Activated T-cell treated with anti-CD3 and anti-CD28 coated beads, Interleukin-2, amount 50 U/mL, for 1 hour (primary cell): ENCODE measurements around the gene RIN3.

ENCODE experiments used
- DNase-seq: peaks from one replicate; pipeline ENCODE4 v3.0.0-alpha.2; 2020

The RIN3 gene

DNA sequence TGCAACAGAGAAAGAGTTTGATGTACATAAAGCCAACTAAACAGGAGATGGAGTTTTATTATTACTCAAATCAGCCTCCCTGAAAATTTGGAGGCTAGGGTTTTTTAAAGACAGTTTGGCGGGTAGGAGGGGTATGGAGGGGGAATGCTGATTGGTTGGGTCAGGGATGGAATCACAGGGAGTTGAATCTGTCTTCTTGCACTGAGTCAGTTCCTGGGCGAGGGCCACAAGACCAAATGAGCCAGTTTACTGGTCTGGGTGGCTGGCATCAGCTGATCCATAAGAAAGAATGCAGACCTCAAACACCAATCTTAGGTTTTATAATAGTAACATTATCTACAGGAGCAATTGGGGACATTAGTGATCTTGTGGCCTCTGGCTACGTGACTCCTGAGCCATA, 64.9 kb downstream of the RIN3 start:
- no peak for DNase-seq

DNA sequence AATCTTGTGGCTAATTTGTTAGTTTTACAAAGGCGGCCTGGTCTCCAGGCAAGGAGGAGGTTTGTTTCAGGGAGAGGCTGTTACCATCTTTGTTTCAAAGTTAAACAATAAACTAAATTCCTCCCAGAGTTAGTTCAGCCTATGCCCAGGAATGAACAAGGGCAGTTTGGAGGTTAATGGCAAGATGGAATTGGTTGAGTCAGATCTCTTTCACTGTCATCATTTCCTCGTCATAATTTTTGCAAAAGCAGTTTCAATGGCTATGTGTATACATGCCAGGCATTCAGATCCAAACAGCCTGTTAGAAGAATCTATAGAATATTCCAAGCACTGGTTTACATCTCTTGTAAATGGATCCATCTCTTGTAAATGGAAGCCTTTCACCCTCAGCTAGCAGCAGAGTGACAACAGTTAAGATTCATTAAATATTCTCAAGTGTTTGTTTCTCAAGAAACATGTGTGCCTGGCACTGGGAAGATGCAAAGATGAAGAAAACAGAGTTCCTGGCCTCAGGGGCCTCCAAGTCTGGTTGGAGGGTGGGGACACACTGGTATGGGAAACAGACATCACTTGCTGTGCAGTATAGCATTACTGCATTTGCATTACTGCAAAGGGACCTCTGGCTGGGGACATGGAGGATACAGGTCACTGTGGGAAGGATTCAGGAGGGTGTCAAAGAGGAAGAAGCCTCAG, 65.8 kb downstream of the RIN3 start:
- DNase-seq, result no peak

DNA sequence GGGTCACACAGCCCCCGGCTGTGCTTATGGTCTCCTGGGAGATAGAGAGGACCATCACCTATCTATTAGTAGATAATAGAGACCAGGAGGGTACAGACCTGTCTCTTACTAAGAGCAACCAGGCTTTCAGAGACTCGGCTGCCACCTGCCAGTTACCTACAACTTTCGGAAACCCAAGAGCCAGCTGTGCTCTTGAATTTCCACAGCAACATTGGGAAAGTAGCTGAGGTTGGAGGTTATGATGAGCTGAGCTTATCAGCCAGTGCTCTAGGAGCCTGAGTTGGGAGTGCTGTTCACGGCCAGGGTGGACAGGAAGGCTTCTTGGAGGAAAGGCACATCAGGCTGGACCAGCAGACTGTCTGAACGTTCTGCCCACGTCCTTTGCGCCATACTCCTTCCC, 67.6 kb downstream of the RIN3 start:
- DNase-seq, result no peak

DNA sequence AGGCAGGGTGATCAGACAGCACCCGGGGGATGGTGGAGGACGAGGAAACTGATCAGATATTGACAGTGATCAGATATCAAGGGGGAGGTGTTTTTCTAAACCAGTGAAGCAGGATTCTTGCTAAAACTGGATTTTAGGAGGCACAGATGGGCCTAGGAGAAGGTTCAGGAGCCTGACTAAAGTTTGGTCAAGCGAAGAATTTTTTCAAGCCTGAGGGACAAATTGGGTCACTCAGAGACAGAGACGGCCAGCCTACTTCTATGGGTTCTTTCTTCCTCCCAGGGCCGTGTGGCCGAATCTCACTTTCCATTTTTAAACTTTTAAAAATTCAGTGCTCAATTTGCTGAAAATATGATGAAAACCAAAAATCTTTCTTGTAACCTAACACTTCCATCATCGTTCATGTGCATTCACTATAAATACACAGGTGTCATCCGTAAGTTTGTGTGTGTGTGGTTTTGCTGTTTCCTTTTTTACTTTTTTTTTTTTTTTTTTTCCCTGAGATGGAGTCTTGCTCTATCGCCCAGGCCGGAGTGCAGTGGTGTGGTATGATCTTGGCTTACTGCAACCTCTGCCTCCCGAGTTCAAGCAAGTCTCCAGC, 68.5 kb downstream of the RIN3 start:
- no peak for DNase-seq

DNA sequence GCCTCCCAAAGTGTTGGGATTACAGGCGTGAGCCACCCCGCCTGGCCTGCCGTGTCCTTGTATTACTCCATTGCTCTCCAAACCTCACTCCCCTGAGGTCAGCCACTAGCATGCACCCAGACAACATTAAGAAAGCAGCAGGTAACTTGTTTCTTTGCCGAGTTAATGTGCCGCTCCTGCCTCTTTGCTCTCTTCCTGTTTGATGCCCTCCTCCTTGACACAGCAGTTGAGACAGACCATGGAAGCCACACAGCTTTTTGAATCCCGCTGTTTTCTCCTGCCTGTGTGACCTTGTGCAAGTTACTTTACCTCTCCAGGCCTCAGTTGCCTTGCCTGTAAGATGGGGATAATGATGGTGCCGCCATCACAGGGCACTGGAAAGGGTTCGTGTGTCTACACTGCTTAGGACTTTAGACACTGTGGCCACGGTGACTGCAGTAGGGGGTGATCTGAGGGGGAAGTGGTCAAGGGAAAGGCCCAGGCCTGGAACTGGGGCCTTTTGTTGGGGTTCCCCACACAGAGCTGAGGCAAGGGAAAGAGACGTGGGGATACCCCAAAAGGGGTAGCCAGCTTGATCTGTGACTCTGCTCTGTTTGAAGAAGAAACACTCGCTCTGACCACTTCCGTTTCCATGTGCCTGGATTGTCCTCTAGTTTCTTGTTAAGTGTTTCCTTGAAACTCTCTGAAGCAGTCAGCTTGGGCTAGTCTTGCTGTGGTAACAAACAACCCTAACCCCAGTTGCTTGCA, 69.3 kb downstream of the RIN3 start:
- no peak for DNase-seq

DNA sequence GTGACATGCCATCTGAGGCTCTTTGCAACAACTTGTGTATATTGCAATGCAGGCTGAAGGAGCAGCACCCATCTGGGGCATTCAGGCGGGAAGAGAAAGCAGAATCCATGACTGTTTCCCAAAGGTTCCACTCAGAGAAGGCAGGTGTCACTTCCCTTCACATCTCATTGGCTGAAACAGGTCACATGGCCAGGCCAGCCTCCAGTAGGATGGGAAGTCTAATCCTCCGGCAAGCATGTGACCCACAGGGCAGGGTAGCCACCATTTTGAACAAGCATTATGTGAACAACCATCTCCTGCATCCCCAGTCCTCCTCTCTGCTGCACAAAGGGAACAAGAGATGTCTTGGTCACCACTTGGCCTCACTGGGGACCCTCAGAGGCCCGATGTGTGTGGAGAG, 70.6 kb downstream of the RIN3 start:
- no peak for DNase-seq

DNA sequence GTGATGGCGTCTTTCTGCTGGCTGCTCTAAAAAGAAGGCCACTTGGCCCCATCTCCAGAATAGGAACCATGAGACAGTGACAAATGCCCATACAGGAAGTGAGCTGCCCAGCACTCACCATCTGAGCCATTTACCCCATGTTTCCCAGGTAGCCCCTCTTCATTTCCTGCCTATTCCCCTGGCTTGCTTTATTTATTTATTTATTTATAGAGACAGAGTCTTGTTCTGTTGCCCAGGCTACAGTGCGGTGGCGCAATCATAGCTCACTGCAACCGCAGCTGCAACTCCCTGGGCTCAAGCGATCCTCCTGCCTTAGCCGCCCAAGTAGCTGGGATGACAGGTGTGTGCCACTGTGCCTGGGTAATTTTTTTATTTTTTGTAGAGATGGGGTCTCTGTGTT, 71.2 kb downstream of the RIN3 start:
- no peak for DNase-seq

DNA sequence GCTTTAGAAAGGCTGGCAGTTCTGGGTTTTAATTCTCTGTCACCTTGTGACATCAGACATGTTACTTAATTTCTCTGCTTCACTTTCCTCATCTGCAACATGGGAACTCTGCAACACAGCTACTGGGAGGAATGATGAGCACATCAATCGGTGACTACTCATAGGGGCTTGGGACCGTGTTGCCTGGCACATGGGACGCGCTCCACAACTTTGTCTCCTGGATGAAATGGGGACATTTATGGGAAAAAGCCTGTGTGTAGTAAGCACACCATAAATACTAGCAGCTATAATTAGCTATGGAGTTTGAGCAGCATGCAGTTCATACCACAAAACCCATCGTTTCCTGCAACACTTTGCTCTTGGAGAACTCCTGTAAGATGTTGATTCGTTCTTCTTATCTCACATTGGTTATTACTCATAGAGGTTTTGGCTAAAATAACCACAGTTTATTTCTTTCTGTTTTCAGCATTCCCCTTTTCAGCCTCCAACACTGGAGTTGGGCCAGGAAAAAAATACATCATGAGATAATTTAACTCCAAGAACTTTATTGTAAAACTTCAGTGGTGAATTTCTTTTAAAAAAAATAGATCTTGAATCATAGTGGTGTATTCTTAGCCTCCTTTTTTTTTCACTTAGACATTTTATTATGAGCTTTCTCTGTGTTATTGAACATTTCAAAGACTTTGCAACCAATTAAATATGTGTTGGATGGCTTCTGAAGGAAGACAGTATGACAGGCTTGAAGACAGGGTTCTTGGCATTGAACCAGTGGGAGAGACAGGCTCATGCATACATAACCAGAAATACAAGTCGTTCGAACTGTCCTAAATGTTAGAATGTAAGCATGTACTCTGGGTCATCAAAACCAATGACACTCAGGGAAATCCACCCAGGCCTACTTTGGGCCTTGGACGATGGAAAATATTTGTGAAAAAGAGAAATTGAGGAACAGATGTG, 72.7 kb downstream of the RIN3 start:
- peak; percentile 57 for DNase-seq

DNA sequence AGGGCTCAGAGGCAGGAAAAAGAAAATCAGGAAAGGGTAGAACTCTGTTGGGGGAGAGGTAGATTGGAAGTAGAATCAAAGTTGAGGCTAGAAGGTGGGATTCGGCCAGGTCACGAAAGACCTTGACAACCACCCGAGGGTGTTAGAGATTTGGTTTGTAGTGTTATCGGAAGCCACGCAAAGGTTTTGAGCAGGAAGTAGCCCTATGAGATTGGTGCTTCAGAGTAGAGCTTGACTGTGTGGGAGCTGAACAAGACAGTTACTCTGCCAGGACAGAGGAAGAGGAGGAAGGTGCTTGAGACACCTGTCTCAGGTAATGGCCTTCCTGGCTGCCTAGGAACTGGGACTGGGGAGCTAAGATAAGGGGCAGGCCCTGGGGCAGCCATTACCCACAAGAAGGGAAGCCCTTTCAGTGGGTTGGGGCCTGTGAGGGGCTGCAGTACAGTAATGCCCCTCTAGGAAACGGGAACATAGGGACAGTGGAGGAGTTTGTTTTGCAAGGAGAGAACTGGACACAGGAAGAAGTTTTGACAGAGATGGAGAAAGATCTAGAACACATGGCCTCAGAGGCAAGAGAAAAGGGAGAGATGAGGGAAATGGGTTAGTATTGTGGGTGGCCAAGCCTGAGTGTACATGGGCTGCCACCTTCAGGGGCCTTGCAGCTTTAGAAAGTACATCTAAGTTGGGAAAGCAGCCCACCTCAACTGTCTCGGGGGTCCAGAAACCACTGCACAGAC, 73.5 kb downstream of the RIN3 start:
- no peak for DNase-seq

DNA sequence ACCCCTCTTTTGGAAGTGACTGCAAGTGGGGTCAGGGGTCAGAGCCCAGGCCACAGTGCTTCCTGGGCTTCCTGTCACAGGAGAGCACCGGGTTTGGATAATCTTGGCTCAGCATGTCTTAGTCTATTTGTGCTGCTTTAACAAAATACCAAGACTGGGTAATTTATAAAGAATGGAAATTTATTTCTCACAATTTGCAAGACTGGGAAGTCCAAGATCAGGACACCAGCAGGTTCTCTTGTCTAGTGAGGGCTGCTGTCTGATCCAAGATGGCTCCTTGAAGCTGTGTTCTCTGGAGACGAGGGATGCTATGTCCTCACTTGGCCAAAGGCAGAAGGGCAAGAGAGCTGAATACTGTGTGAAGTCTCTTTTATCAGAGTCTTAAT, 74.1 kb downstream of the RIN3 start:
- DNase-seq, result no peak

DNA sequence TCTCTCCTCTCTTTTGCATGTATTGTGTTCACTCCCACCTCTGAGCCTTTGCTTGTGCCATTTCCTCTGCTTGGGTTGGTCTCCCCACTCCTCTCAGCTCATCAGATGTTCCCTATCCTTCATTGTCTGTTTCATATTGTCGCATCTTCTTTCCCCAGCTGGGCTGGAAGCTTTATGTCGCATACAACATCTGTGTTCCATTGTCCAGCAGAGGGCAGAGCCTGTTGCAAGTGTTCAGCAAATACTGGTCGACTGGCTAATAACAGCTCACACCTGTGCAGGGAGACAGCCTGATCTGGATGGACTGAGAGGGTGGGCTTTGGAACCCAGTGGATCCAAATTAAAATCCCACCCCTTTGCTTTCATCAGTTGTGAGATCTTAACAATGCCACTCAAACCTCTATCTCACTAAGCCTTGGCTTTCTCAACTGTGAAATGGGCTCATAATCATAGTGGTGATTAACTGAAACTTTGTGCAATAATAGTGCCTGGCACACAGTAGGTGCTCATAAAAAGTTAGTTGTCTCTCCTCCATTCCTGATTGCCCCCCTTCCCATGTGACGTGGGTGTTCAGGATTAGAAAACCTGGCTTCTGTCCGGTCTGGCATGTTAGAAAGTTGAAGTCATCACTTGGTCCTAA, 75.8 kb downstream of the RIN3 start:
- no peak for DNase-seq

DNA sequence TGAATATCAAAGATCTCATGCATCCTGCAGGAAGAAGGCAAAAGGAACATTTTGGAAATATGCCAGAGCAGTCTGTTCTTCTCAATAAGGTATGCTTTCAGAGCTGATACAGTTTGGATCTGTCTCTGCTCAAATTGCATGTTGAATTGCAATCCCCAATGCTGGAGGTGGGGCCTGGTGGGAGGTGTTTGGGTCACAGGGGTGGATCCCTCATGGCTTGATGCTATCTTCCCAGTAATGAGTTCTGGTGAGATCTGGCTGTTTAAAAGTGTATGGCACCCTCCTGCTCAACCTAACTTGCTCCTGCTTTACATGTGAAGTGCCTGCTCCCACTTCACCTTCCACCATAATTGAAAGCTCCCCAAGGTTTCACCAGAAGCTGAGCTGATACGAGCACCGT, 76.6 kb downstream of the RIN3 start:
- DNase-seq, result no peak

DNA sequence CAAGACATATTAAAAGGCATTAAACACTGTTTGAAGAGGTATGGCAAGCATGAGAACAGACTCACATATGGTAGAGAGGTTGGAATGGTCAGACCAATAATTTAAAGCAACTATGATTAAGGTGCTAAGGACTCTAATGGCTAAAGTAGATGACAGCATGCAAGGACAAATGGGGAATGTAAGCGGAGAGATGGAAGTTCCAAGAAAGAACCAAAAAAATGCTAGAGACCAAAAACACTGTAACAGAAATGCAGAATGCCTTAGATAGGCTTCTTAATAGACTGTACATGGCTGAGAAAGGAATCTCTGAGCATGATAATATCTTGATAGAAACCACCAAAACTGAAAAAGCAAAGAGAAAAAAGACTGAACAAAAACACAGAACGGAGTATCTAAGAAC, 77.4 kb downstream of the RIN3 start:
- no peak for DNase-seq

DNA sequence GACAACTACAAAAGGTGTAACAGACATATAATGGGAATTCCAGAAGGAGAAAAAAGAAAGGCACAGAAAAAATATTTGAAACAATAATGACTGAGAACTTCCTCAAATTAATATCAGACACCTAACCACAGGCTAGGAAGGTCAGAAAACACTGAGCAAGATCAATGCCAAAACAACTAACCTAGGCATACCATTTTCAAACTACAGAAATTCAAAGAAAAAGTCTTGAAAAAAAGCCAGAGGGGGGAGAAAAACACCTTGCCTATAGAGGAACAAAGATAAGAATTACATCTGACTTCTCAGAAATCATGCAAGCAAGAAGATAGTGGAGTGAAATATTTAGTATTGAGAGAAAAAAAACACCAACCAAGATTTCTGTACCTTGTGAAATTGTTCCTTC, 77.8 kb downstream of the RIN3 start:
- DNase-seq, result no peak

DNA sequence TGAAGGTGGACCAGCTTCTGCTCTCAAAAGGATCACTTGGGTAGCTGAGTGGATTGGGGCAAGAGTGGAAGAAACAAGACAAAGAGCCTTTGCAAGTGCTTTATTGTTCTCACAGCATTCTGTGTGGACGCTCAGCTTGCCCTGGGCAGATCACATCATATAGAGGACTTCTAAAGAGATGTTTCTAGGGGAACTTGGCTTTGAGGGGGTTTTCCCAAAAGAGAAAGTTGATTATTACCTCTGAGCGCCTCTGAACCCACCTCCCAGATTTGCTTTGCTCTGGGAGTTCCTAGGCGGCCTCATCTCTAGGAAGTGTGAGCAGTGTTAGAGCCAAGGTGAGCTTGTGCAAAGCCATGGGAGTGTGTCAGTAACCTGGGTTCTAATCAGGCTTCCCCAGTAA, 81.7 kb downstream of the RIN3 start:
- DNase-seq, result no peak

DNA sequence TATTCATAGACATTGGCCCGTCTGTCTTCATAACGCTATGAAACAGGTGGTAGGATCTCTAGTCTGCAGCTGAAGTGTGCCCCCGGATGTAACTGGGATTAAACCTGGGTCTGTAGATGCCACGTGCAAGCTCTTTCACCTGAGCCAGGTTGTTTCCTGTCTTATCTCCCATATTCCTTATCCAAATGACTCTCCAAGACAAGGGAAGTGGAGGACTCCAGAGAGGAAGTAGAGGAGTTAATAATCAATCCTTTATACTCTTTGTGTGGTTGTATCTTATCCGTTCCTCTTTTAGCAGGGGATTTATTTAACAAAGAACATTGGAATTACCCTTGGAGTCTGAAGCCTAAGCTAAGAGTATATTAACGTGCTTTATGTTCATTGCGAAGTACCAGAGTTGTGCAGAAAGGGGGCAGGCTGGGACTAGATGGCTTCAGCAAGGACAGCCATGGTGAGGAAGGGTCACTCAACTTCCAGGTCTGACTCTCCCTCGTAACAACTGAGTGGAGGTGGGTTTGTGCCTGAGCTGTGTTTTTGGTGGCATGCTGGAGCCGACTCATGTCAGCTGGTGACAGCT, 82.8 kb downstream of the RIN3 start:
- DNase-seq, result no peak

DNA sequence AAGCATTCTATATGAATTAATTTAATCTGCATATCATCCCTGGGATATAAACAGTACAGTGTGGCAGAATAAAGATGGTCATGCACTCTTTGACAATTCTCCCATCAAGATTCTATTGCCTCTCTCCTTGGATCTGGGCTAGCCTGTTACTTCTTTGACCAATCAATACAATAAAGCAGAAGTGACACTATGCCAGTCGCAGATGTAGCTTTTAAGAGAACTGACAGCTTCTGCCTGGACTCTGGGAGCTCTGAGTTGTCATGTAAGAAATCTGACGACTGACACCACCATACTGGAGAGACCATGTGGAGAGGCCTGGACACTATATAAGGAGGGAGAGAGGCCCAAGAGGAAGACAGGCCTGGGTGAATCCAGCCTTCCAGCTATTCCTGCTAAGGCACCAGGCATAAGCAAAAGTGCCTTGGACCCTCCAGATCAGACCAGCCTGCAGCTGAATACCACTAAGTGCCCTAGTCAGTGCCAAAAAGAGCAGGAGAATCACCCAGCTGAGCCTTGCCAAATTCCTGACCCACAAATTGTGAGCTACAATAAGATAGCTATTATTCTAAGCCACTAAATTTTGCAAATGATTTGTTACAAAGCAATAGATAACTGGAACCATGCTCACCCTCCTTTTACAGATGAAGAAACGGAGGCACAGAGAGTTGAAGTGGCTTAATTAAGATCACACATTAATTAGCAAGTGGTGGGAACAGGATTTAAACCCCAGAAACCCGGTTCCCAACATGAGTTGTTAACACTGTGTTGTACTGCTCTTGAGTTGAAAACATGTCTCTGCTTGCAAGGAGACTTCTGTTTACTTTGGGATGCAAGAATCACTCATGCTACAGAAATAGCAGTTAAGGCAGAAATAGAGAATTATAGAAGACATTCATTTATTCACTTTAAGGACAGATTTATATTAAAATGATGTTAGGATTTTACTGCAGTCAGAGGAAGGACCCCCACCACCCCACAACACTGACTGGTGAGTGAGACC, 84.6 kb downstream of the RIN3 start:
- no peak for DNase-seq

DNA sequence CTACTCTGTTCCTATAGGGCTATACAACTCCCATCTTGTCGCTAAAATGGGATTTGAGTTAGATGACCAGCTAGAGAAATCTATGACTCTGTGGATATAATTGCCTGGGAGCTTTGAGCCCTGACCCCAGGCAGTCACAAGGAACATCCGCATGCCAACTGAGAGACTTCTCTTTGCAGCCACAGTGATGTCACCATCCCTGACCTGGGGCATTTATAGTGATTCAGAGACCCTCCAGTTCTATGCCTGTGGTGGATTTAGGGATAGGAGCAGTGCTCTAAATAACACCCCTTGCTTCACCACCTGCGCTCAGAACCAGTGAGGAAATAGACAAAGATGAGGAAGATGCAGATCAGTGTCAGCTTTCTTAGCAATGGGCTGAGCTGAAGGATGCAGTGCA, 86.2 kb downstream of the RIN3 start:
- DNase-seq, result no peak

DNA sequence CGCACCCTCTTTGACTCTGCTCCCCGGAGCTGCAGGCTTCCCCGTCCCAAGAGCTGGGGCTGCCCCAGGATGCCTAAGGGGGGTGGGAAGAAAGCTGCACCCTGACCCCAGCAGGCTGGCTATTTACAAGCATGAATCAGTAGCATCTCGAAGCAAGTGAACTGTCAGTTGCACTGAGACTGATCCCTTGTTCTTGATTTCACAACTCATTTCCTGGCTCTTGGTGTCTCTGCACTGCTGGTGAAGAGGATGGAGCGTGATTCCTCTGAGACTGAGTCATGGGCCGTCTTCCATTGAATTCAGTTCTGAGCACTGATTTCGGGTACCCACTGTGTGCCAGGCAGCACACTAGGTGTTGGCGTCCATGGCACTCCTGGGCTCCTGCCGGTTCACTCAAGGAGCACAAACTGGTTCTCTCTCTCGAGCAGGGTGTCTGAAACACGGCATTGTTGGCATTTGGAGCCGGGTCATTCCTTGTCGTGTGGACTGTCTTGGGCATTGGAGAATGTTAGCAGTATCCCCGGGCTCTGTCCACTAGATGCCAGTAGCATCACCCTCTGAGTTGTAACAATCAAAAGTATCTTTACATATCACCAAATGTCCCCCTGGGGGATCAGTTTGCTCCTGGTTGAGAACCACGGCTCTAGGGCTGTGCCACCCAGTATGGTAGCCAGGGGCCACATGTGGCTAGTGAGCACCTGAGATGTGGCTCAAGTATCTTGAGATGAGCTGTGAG, 86.9 kb downstream of the RIN3 start:
- DNase-seq, result no peak
